Stomach (tissue), 9 donors: ENCODE results near the gene PRRT2. TPM values are rescaled to one million over a fixed set of nuclear protein-coding genes. Genes with fewer than 3 reads are reported as not detected.

Experiments used
- DNase-seq, 2 donors: peaks; one replicate each; pipeline versions ENCODE4 v3.0.0 to v3.0.0-alpha.2; 2013 to 2019
- H3K27ac ChIP-seq, 5 donors: fragments of 200-600 bp in 4 of 5; sonication (generic) in 4 of 5; one replicate each; pipeline ENCODE4 v1.5.1; 2013 to 2019; ENCODE audit warnings: mild to moderate bottlenecking in 1 of 5, moderate library complexity in 1 of 5
- H3K27me3 ChIP-seq, 3 donors: fragments of 200-600 bp; sonication (generic); one replicate each; pipeline ENCODE4 v1.5.1; 2017 to 2019; ENCODE audit warnings: mixed run types in 1 of 3
- H3K36me3 ChIP-seq, 4 donors: fragments of 200-600 bp; sonication (generic); 1 replicate in 3 of 4; 2 replicates in 1 of 4; pipeline ENCODE4 v1.5.1; 2016 to 2019
- H3K4me1 ChIP-seq, 4 donors: fragments of 200-600 bp; sonication (generic); one replicate each; pipeline ENCODE4 v1.5.1; 2016 to 2019
- H3K4me3 ChIP-seq, 4 donors: fragments of 200-600 bp; sonication (generic) in 3 of 4; one replicate each; pipeline ENCODE4 v1.5.1; 2016 to 2019; ENCODE audit warnings: mild to moderate bottlenecking in 1 of 4
- H3K9me3 ChIP-seq, 4 donors: fragments of 200-600 bp; sonication (generic); one replicate each; pipeline ENCODE4 v1.5.1; 2016 to 2019
- CTCF ChIP-seq, 7 experiments: fragments of 450-650 bp in 4 of 7; fragments of 200-600 bp in 3 of 7; sonication (generic) in 3 of 7; IDR thresholded peaks; one replicate each; pipeline ENCODE4 v1.5.1; 2016 to 2019; ENCODE audit warnings: antibody characterized with exemption in 7 of 7, control low read depth in 2 of 7, mild to moderate bottlenecking in 1 of 7
- EP300 ChIP-seq: sonication (generic); formaldehyde crosslinking; IDR thresholded peaks from one replicate; pipeline ENCODE4 v1.6.1; 2017; ENCODE audit warnings: antibody characterized with exemption
- POLR2A ChIP-seq, 4 donors: fragments of 450-650 bp; IDR thresholded peaks; one replicate each; pipeline ENCODE4 v1.6.1; 2016; ENCODE audit warnings: antibody characterized with exemption in 4 of 4, control low read depth in 2 of 4, mild to moderate bottlenecking in 1 of 4, moderate library complexity in 1 of 4
- POLR2AphosphoS5 ChIP-seq, 3 donors: sonication (generic); formaldehyde crosslinking; IDR thresholded peaks; one replicate each; pipeline ENCODE4 v1.6.1; 2016; ENCODE audit warnings: antibody characterized with exemption in 3 of 3
- WGBS, 5 donors: extraction: QIAGEN DNeasy Blood & Tissue Kit in 3 of 5; methylation state at CpG; one replicate each; pipeline versions ENCODE4 v1.1.5 to v1.1.7; 2013 to 2018; 5-methylcytosine and 5-hydroxymethylcytosine counted together
- intact Hi-C: fragments of 100-400 bp; cut with DNase I; formaldehyde crosslinking; loops from one replicate; pipeline ENCODE4 v1.15.1; 2023; ENCODE audit warnings: low total_unique reads
- polyA plus RNA-seq, 3 donors: library from polyadenylated mRNA; stranded (reverse); fragments of 200-250 nt; gene quantifications; one replicate each; pipeline ENCODE4 v1.2.3, GENCODE V29; 2013
- total RNA-seq, 5 donors: library from RNA; depleted of rRNA; stranded (reverse); fragments of >200 nt; gene quantifications; one replicate each; pipeline versions ENCODE4 v1.1.0 to v1.2.3, GENCODE V29; 2014 to 2016
- donor health status: healthy with polysubstance abuse.
- donor health status: Bipolar disorder and iron deficiency.
- donor health status: healthy.

The PRRT2 gene
- total and polyA plus RNA-seq, 8 donors = 0.62 to 17.4 (median 4.0) TPM; not detected in 3

GRCh38 chr16:29848420-29849297 is 36.7 kb downstream of the PRRT2 start:
- Histone ChIP-seq H3K27me3 (no peaks in the 10 kb centered on the region), H3K9me3 (no peaks in the 10 kb centered on the region), H3K4me1 (peaks cover 0 to 12% (median 4%) of the 10 kb centered on the region in 4 donors), H3K36me3 (peaks cover 40 to 64% (median 47%) of the 10 kb centered on the region in 4 donors), H3K27ac (peak overlapping the region in 2 of 5 donors; percentile 4 to 6), H3K4me3 (no peak overlapping the region)
- intact Hi-C loops = no loop called here
- peak in 2 of 3 donors; percentile 8 to 46 for TF ChIP-seq POLR2AphosphoS5 (IDR thresholded peaks at IDR 0.05)
- TF ChIP-seq POLR2A (IDR thresholded peaks at IDR 0.05) = no peak
- TF ChIP-seq CTCF (IDR thresholded peaks at IDR 0.05) = peak in 5 of 7 experiments; percentile 66 to 95 (median 77)
- TF ChIP-seq EP300 = no peak
- WGBS, 5 donors = 38 to 42% (median 41%) methylated on average over 14 to 15 of the region's 15 CpGs
- peak; percentile 81 to 85 for DNase-seq

- Histone ChIP-seq H3K4me3 (no peak overlapping the region), H3K36me3 (peaks cover 34 to 56% (median 38%) of the 10 kb centered on the region in 4 donors), H3K9me3 (no peaks in the 10 kb centered on the region), H3K27me3 (no peaks in the 10 kb centered on the region), H3K4me1 (peaks cover 0 to 12% (median 4%) of the 10 kb centered on the region in 4 donors), H3K27ac (peak overlapping the region in 1 of 5 donors; percentile 4)
- intact Hi-C loops = no loop called here
- 54 to 76% (median 72%) methylated on average over 5 of the region's 5 CpGs for WGBS, 5 donors
- DNase-seq = no peak
- TF ChIP-seq CTCF (IDR thresholded peaks at IDR 0.05) (no peak), POLR2A (IDR thresholded peaks at IDR 0.05) (no peak), EP300 (no peak), POLR2AphosphoS5 (IDR thresholded peaks at IDR 0.05) (no peak)
These were observed 37.5 kb downstream of the PRRT2 start for GRCh38 chr16:29849505-29849904.

- DNase-seq = no peak
- peaks cover 3 to 22% (median 13%) of the 10 kb centered on the region in 4 donors for H3K4me1 ChIP-seq
- no peak for TF ChIP-seq POLR2A (IDR thresholded peaks at IDR 0.05)
- no peak for TF ChIP-seq EP300
- H3K27ac ChIP-seq = no peak overlapping the region
- H3K27me3 ChIP-seq = no peaks in the 10 kb centered on the region
- 86 to 100% (median 89%) methylated on average over 3 of the region's 3 CpGs for WGBS, 5 donors
- no peak overlapping the region for H3K4me3 ChIP-seq
- intact Hi-C loops = no loop called here
- peaks cover 19 to 41% (median 23%) of the 10 kb centered on the region in 4 donors for H3K36me3 ChIP-seq
- H3K9me3 ChIP-seq = no peaks in the 10 kb centered on the region
These were observed 39.0 kb downstream of the PRRT2 start for GRCh38 chr16:29850998-29851397.

- H3K27ac ChIP-seq = peak overlapping the region in 4 of 5 donors; percentile 25 to 42 (median 40)
- H3K27me3 ChIP-seq = no peaks in the 10 kb centered on the region
- intact Hi-C loops = no loop called here
- H3K4me1 ChIP-seq = peaks cover 6 to 34% (median 23%) of the 10 kb centered on the region in 4 donors
- H3K4me3 ChIP-seq = no peak overlapping the region
- peaks cover 4 to 25% (median 7%) of the 10 kb centered on the region in 4 donors for H3K36me3 ChIP-seq
- DNase-seq = peak in 1 of 2 donors; percentile 82
- TF ChIP-seq EP300 (no peak), POLR2AphosphoS5 (IDR thresholded peaks at IDR 0.05) (peak in 2 of 3 donors; percentile 28 to 52), POLR2A (IDR thresholded peaks at IDR 0.05) (no peak)
- WGBS, 5 donors = 45 to 68% (median 55%) methylated on average over 7 of the region's 7 CpGs
- no peaks in the 10 kb centered on the region for H3K9me3 ChIP-seq
These were observed 40.7 kb downstream of the PRRT2 start for GRCh38 chr16:29852654-29853053.

GRCh38 chr16:29854520-29855100 is 42.6 kb downstream of the PRRT2 start:
- TF ChIP-seq POLR2AphosphoS5 (IDR thresholded peaks at IDR 0.05) = no peak
- TF ChIP-seq CTCF (IDR thresholded peaks at IDR 0.05) = no peak
- TF ChIP-seq EP300 = no peak
- TF ChIP-seq POLR2A (IDR thresholded peaks at IDR 0.05) = no peak
- peaks cover 12 to 27% (median 15%) of the 10 kb centered on the region in 4 donors for H3K36me3 ChIP-seq
- no peak overlapping the region for H3K4me3 ChIP-seq
- no peak for DNase-seq
- H3K9me3 ChIP-seq = no peaks in the 10 kb centered on the region
- 87 to 92% (median 89%) methylated on average over 5 of the region's 5 CpGs for WGBS, 5 donors
- no peak overlapping the region for H3K27ac ChIP-seq
- intact Hi-C loops = loop anchor here (5.0 kb wide), 1 partner anchor 47 kb away; the partner anchor contains the start of gene MAZ
- H3K27me3 ChIP-seq = no peaks in the 10 kb centered on the region
- peaks cover 6 to 39% (median 28%) of the 10 kb centered on the region in 4 donors for H3K4me1 ChIP-seq
